MM.1S (cell line): ENCODE results near the gene NEXN.

Experiments
- CTCF ChIP-seq: fragments of 300-600 bp; sonication (generic); IDR thresholded peaks from 2 replicates; pipeline ENCODE4 v1.5.1; 2016; ENCODE audit warnings: antibody characterized with exemption, low read length, mixed read lengths
- EZH2 ChIP-seq: fragments of 300-600 bp; sonication (generic); optimal IDR thresholded peaks from 2 replicates; pipeline ENCODE3; 2017; ENCODE audit warnings: low read depth, mild to moderate bottlenecking, antibody characterized with exemption, low read length, mixed read lengths
- EZH2phosphoT487 ChIP-seq: fragments of 300-600 bp; sonication (generic); IDR thresholded peaks from 2 replicates; pipeline ENCODE4 v1.6.1; 2018; ENCODE audit warnings: antibody characterized with exemption, low read length

GRCh38 chr1:77873461-77873860 lies 15.0 kb upstream of the NEXN start:
- no peak for TF ChIP-seq CTCF
- TF ChIP-seq EZH2phosphoT487, result no peak
- no peak for TF ChIP-seq EZH2
